Measurements from ENCODE around the gene ZZZ3. TPM values are rescaled to one million over a fixed set of nuclear protein-coding genes. Genes with fewer than 3 reads are reported as not detected.
A peak's percentile ranks its signal among the peaks of the same experiment; 100 is the strongest.

The ZZZ3 gene
- total and polyA plus RNA-seq, 2 of the 13 experiments (the other 11 are each of a cell fraction or from before 2014, with no cell fraction given): 18.1 to 50.2 TPM

- TF ChIP-seq ZNF646 (CRISPR knock-in tag; IDR thresholded peaks at IDR 0.05) (no peak), ZBTB21 (CRISPR knock-in tag; IDR thresholded peaks at IDR 0.05) (no peak), ZNF678 (CRISPR knock-in tag; IDR thresholded peaks at IDR 0.05) (no peak), SKI (IDR thresholded peaks at IDR 0.05; ENCODE audit: partially characterized antibody) (peak; percentile 65), ARHGAP35 (CRISPR knock-in tag; IDR thresholded peaks at IDR 0.05; ENCODE audit: borderline replicate concordance) (no peak), ZSCAN22 (CRISPR knock-in tag; IDR thresholded peaks at IDR 0.05) (no peak), YEATS2 (CRISPR knock-in tag; IDR thresholded peaks at IDR 0.05; ENCODE audit: borderline replicate concordance) (no peak), CENPBD1 (CRISPR knock-in tag; IDR thresholded peaks at IDR 0.05; ENCODE audit: borderline replicate concordance, low read depth) (no peak; the same call in 1 of the 2 replicates), ZNF30 (CRISPR knock-in tag; IDR thresholded peaks at IDR 0.05) (no peak), FOSL1 (CRISPR knock-in tag; IDR thresholded peaks at IDR 0.05; ENCODE audit: borderline replicate concordance) (no peak), NFIC (IDR thresholded peaks at IDR 0.05; ENCODE audit: low read length) (no peak), ARID2 (CRISPR knock-in tag; IDR thresholded peaks at IDR 0.05; ENCODE audit: borderline replicate concordance) (no peak), ELF3 (CRISPR knock-in tag; IDR thresholded peaks at IDR 0.05) (0 out of 2 replicates have a peak, but pooled peaks have one; percentile 28), ZNF468 (CRISPR knock-in tag; IDR thresholded peaks at IDR 0.05) (no peak), PATZ1 (CRISPR knock-in tag; IDR thresholded peaks at IDR 0.05) (no peak), SOX6 (IDR thresholded peaks at IDR 0.05) (no peak), SOX6 (CRISPR knock-in tag; IDR thresholded peaks at IDR 0.05) (no peak), THAP8 (CRISPR knock-in tag; IDR thresholded peaks at IDR 0.05; ENCODE audit: borderline replicate concordance) (no peak), MED13 (CRISPR knock-in tag; IDR thresholded peaks at IDR 0.05) (no peak), KLF6 (CRISPR knock-in tag; IDR thresholded peaks at IDR 0.05) (no peak)
Observed at GRCh38 chr1:77683160-77684148, 996 bp upstream of the ZZZ3 start (continued).

Data from HepG2 (cell line).